SH-SY5Y (cell line): ENCODE results near the gene BMAL1.

Source experiments
- GATA2 ChIP-seq: IDR thresholded peaks from 2 replicates; pipeline ENCODE4 v1.6.1; 2011; ENCODE audit warnings: mild to moderate bottlenecking, low read depth, low read length
- GATA3 ChIP-seq: IDR thresholded peaks from 2 replicates; pipeline ENCODE4 v1.6.1; 2011; ENCODE audit warnings: low read depth, mild to moderate bottlenecking, low read length, moderate library complexity

DNA sequence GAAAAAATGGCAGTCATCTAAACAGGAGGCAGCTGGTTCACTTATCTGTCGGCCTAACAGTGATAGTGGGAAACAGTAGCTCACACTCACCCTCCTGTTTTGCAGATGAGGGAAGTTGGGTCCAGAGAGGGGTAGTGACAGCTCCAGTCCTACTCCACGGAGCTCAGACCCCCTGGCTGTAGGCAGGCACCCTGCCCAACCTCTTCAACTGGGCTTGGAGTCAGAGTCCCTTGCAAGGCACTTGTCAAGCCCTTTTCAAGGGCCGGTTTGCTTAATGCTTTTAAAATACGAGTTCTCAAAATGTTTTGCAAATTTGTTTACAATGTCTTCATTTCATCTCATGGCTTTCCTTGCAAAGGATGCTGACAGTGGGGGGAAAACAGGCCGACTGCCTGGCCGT, 75.1 kb downstream of the BMAL1 start:
- TF ChIP-seq GATA2: no peak
- TF ChIP-seq GATA3: no peak
